ENCODE results near the gene FOXA1.

Gene FOXA1

DNA sequence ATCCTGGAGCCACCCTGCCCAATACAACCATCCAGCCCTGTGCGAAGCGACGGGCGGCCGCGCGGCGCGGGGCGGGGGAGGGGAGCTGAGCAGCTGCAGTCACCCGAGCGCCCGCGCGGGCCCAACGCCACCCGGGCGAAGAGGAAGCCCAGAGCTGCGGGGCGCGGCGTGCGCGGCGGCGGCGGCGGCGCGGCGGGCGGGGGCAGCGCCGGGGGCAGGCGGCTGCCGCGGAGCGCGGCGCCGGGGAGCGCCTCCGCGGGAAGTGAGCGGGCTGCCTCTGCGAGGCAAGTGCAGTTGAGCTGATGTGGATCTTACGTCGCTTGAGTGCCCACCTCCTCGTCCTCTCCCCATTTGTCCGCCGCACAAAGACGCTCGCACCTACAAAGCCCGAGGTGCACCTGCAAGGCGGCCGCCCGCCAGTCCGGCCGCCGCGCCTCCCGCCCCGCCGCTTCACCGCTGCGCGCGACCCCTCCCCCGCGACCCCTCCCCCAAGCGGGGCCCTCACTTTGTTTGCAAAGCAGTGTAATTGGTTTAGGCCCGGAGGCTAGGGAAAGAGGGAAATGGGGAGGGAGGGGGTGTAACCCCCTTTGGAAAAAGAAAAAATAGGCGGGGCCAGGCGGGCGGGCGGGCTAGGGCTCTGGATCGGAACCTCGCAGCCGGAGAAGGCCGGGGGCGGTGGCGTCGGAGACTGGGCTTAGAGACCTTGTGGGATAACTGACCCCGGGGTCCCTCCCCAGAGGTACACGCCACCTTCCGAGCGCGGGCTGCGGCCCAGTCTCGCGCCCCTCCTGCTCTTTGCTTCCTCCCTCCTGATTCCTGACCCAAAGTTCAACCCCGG, at the start of gene FOXA1, which contains the start of gene TTC6:
FOXA1 (minus strand) TSS at position 279 of the 838 bp plus-strand sequence; CDS start at position 2, 277 bp downstream.
TTC6 (plus strand) TSS at position 659 of the 838 bp plus-strand sequence. CDS start 26,436 bp downstream, outside the sequence.
- Mint-ChIP-seq H3K4me3 (peak within 1 kb of the TSS; percentile 71), H3K27ac (peak within 1 kb of the TSS; percentile 86), H3K9me3 (peaks cover 16% of the 10 kb centered on the region), H3K4me1 (ENCODE audit: low read depth) (peaks cover 40% of the 10 kb centered on the region), H3K36me3 (ENCODE audit: low read depth) (peaks cover 3% of the 10 kb centered on the region), H3K27me3 (peaks cover 87% of the 10 kb centered on the region)
- no peak for DNase-seq

DNA sequence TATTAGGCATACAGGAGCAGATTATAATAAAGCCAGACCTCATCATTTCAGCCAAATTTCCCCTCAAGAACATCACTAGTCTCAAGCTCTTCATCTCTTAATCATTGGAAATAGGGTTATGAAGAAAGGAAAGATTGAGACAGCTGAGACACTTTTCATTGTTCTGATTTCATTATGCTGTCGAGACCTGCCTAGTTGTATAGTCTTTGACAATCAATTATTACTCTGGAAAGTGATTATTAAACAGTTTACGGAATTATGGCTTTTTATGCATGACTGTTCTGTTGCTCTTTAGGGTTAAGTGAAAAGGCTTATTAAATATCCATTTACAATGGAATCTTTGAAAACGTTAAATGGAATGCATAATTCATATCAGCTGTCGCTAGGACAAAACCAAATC, 48.7 kb upstream of the FOXA1 start:
- Mint-ChIP-seq H3K36me3 (ENCODE audit: low read depth) (no peaks in the 10 kb centered on the region), H3K4me3 (no peak overlapping the region), H3K4me1 (ENCODE audit: low read depth) (no peaks in the 10 kb centered on the region), H3K9me3 (peaks cover 4% of the 10 kb centered on the region), H3K27me3 (no peaks in the 10 kb centered on the region), H3K27ac (no peak overlapping the region)
- no peak for DNase-seq

DNA sequence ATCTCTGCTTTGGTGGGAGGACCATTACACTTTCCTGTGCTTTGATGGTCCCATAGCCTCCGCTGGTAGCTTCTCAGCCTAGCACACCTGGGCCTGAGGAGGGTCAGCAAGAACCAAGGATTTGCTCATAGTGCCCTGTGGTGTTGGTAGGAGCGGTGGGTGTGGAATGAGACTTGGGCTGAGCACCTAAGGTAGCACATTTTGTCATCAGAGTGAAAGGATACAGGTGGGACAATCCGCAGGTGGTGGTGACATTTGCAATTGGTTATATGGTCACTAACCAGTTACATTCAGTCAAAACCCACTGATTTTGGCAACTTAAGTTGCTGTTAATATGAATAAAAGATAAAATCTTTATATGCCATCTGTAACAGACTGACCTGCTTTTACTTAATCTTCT, 47.1 kb upstream of the FOXA1 start:
- peaks cover 4% of the 10 kb centered on the region for H3K9me3 Mint-ChIP-seq
- no peaks in the 10 kb centered on the region for H3K36me3 Mint-ChIP-seq (ENCODE audit: low read depth)
- no peak overlapping the region for H3K27ac Mint-ChIP-seq
- no peak for DNase-seq
- H3K4me3 Mint-ChIP-seq: no peak overlapping the region
- H3K27me3 Mint-ChIP-seq: no peaks in the 10 kb centered on the region
- H3K4me1 Mint-ChIP-seq (ENCODE audit: low read depth): no peaks in the 10 kb centered on the region

GRCh38 chr14:37641117-37641516, 46.1 kb upstream of the FOXA1 start:
- Mint-ChIP-seq H3K27ac (no peak overlapping the region), H3K4me1 (ENCODE audit: low read depth) (no peaks in the 10 kb centered on the region), H3K36me3 (ENCODE audit: low read depth) (no peaks in the 10 kb centered on the region), H3K9me3 (peaks cover 4% of the 10 kb centered on the region), H3K27me3 (no peaks in the 10 kb centered on the region), H3K4me3 (no peak overlapping the region)
- DNase-seq: no peak

DNA sequence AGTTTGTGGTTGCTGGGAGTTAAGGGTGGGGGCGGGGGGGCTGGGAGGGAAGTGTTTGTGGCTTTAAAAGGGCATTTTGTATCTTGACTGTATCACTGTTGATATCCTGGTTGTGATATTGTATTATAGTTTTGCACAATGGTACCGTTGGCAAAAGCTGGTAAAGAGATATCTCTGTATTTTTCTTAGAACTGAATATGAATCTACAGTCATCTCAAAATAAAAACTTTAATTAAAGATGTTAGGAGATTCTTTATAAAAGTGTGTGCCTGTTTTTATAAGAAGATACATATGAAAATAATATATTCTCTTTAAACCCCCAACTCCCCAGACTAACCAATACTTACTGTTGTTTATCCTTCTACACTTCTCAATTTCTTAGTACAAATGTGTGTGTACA, 43.5 kb upstream of the FOXA1 start:
- Mint-ChIP-seq H3K4me1 (ENCODE audit: low read depth) (no peaks in the 10 kb centered on the region), H3K4me3 (no peak overlapping the region), H3K27ac (no peak overlapping the region), H3K27me3 (no peaks in the 10 kb centered on the region), H3K36me3 (ENCODE audit: low read depth) (no peaks in the 10 kb centered on the region), H3K9me3 (peaks cover 2% of the 10 kb centered on the region)
- DNase-seq: no peak

GRCh38 chr14:37637341-37637740, 42.3 kb upstream of the FOXA1 start:
- Mint-ChIP-seq H3K4me3 (no peak overlapping the region), H3K27me3 (no peaks in the 10 kb centered on the region), H3K9me3 (peaks cover 2% of the 10 kb centered on the region), H3K27ac (no peak overlapping the region), H3K36me3 (ENCODE audit: low read depth) (no peaks in the 10 kb centered on the region), H3K4me1 (ENCODE audit: low read depth) (no peaks in the 10 kb centered on the region)
- no peak for DNase-seq

DNA sequence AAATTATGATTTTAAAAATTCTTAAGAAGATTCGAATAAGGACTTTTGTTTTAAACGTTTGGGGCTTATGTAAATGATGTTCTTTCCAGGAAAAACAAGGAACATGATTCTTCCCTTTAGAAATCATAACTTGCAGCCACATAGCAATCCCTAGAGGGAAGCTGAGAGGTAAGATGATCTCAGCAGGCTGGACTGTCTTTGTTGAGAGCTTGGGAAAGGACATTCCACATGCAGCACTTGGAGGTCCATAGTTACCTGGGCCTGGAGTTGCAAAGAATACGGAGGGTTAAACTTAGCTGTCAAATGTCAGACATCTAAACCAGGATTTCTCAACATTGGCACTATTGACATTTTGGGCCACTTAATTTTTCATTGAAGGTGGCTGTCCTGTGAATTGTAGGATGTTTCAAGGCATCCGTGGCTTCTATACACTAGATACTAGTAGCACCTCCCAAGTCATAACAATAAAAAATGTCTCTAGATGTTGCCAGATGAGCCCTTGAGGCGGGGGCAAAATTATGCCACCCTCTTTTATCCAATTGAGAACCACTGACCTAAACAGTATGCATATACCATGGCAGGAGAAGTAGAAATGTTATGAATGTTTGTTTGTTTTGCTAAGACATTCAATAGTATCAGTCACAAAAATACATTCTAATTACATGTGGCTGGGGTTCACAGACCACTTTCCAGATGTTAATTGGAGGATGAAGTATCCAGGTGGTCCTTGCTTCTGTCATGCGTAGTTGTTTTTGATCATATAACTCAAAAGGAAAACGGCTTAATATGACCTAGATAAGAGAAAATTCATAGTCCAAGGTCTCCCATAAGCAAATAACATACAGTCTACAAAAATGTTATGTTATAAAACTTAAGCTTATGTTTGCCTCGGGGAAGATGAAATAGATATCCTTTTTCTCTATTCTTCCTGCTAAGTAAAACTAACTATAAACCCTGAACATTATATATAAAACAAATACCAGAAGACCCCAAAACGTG, 30.8 kb upstream of the FOXA1 start:
- Mint-ChIP-seq H3K36me3 (ENCODE audit: low read depth) (no peaks in the 10 kb centered on the region), H3K9me3 (peaks cover 10% of the 10 kb centered on the region), H3K4me3 (no peak overlapping the region), H3K27me3 (peaks cover 31% of the 10 kb centered on the region), H3K4me1 (ENCODE audit: low read depth) (no peaks in the 10 kb centered on the region), H3K27ac (no peak overlapping the region)
- DNase-seq: no peak

DNA sequence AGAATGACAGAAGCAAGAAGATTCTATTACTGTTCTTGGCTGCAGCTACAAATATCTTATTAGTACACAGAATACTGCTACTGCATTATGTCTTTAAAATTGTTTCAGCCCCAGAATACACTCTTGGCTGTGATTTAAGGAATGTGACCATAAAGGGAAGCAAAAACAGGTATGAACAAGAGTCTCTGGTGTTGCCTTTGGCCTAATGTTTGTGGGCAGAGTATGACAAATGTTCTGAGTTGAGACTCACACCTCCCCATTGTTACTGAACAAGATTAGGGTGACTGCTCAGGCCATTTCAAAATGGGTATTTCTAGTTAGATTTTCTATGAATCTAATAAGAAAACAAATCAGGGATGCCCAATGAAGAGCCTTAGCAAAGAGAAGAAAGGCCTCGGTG, 28.9 kb upstream of the FOXA1 start:
- H3K9me3 Mint-ChIP-seq: peaks cover 2% of the 10 kb centered on the region
- no peaks in the 10 kb centered on the region for H3K4me1 Mint-ChIP-seq (ENCODE audit: low read depth)
- no peaks in the 10 kb centered on the region for H3K36me3 Mint-ChIP-seq (ENCODE audit: low read depth)
- DNase-seq: no peak
- peaks cover 39% of the 10 kb centered on the region for H3K27me3 Mint-ChIP-seq
- H3K27ac Mint-ChIP-seq: no peak overlapping the region
- H3K4me3 Mint-ChIP-seq: no peak overlapping the region

DNA sequence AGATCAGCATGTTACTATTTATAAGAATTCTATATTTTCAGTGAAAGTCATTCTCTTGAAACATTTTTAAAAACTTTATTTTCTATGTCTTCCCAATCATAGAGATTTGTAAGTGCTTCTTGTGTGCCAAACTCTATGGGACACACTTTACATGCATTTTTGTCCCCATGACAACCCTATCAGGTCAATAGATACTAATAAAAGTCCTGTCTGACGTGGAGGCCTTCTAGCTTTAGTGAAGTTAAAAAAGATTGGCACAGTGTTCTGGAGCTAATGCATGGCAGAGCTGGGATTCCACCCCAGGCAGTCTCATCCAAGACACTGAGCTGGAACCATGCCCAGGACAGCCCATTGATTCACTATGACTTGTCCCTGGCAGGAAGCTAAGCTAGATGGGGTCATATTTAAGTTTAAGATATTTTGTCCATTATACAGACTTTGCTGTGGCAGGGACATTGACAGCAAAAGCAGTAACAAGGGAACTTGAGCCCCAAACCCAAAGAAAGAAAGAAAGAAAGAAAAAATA, 28.4 kb upstream of the FOXA1 start:
- Mint-ChIP-seq H3K4me1 (ENCODE audit: low read depth) (no peaks in the 10 kb centered on the region), H3K27me3 (peaks cover 39% of the 10 kb centered on the region), H3K4me3 (no peak overlapping the region), H3K27ac (no peak overlapping the region), H3K36me3 (ENCODE audit: low read depth) (no peaks in the 10 kb centered on the region), H3K9me3 (peaks cover 6% of the 10 kb centered on the region)
- no peak for DNase-seq

DNA sequence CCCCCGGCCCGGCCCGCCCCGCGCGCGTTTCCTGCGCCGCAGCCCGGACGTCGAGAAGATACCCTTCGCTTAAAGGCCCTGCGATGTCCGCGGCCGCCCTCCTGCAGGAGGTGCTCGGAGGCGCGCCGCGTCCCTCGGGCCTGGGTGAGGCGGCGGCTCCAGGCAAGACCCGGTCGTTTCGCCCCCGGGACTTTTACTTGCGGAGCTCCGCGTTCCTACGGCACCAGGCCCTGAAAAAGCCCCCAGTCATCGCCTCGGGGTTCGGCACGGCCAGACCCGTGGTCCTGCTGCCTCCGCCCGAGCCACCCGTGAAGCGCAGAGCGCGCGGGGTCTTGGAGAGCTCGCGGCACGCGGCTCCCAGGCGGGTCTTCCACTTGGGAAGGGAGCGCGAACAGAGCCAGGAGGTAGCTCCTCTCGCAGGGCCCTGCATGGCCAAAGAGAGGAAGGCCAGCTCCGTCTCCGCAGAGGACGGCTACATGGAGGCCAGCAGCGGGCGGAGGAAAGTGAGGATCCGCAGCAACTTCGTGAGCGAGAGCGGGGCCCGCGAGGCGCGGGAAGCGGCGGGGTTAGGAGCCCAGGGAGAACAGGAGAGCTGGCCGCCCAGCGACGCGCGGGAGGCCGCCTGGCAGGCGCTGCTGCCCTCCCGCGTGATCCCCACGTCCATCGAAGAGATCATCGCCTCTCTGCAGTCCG, 27.3 kb upstream of the FOXA1 start:
- H3K36me3 Mint-ChIP-seq (ENCODE audit: low read depth): no peaks in the 10 kb centered on the region
- no peak for DNase-seq
- peaks cover 39% of the 10 kb centered on the region for H3K27me3 Mint-ChIP-seq
- no peak overlapping the region for H3K27ac Mint-ChIP-seq
- H3K4me1 Mint-ChIP-seq (ENCODE audit: low read depth): no peaks in the 10 kb centered on the region
- no peak overlapping the region for H3K4me3 Mint-ChIP-seq
- peaks cover 12% of the 10 kb centered on the region for H3K9me3 Mint-ChIP-seq

DNA sequence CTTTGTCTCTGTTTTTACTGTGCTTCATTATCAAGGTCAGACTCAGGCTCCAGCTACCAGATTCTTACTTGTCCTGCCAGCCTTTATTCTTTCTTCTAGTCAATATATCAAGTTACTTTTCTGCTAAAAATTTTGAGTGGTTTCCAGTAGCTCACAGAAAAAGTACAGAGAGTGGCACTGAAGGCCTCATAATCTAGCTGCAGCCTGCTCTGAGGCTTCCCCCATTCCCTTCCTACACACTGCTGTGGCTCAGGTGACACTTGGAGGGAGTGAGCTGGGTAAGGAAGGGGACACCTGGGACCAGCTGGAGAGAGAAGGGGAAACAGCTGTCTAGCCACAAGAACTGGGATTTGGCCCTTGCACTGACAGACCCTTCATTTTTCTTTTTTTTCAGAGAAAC, 25.8 kb upstream of the FOXA1 start:
- H3K27me3 Mint-ChIP-seq: peaks cover 39% of the 10 kb centered on the region
- H3K36me3 Mint-ChIP-seq (ENCODE audit: low read depth): peaks cover 2% of the 10 kb centered on the region
- H3K4me1 Mint-ChIP-seq (ENCODE audit: low read depth): no peaks in the 10 kb centered on the region
- no peak for DNase-seq
- no peak overlapping the region for H3K4me3 Mint-ChIP-seq
- no peak overlapping the region for H3K27ac Mint-ChIP-seq
- H3K9me3 Mint-ChIP-seq: peaks cover 18% of the 10 kb centered on the region

DNA sequence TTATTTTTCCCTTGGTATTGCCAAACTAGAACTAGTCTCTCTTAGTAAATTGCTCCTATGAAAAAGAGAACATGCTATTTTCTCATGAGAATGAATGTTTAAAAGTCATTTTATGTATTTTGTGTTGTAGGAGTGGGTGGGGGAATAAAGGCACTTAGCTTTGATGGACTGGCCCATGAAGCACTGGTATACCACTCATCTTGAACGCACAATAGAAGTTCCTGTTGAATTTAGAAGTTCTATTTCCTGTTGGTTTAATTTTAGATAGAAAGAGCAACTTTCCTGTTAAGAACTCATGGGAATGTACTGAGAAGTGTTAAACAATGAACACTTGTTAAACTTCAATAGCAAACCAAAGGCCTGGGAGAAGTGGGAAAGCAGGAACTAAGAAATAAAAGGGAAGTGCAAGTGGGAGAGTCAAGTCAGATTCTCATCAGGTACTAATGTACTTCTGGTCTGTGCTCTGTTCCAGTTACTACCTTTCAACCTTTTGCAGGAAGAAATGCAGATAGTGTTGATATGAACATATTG, 23.5 kb upstream of the FOXA1 start:
- H3K36me3 Mint-ChIP-seq (ENCODE audit: low read depth): peaks cover 3% of the 10 kb centered on the region
- no peak overlapping the region for H3K4me3 Mint-ChIP-seq
- DNase-seq: no peak
- H3K27ac Mint-ChIP-seq: no peak overlapping the region
- no peaks in the 10 kb centered on the region for H3K4me1 Mint-ChIP-seq (ENCODE audit: low read depth)
- peaks cover 26% of the 10 kb centered on the region for H3K9me3 Mint-ChIP-seq
- H3K27me3 Mint-ChIP-seq: peaks cover 33% of the 10 kb centered on the region

- no peaks in the 10 kb centered on the region for H3K4me1 Mint-ChIP-seq (ENCODE audit: low read depth)
- H3K4me3 Mint-ChIP-seq: no peak overlapping the region
- peaks cover 3% of the 10 kb centered on the region for H3K36me3 Mint-ChIP-seq (ENCODE audit: low read depth)
Measured at GRCh38 chr14:37617864-37618365, 22.9 kb upstream of the FOXA1 start.

GRCh38 chr14:37616853-37617252, 21.8 kb upstream of the FOXA1 start:
- H3K27me3 Mint-ChIP-seq: peaks cover 30% of the 10 kb centered on the region
- peaks cover 37% of the 10 kb centered on the region for H3K9me3 Mint-ChIP-seq
- H3K4me1 Mint-ChIP-seq (ENCODE audit: low read depth): no peaks in the 10 kb centered on the region
- no peak overlapping the region for H3K27ac Mint-ChIP-seq
- no peak overlapping the region for H3K4me3 Mint-ChIP-seq
- no peak for DNase-seq
- H3K36me3 Mint-ChIP-seq (ENCODE audit: low read depth): peaks cover 3% of the 10 kb centered on the region

More at GRCh38 chr14:37617864-37618365, 22.9 kb upstream of the FOXA1 start:
- Mint-ChIP-seq H3K9me3 (peaks cover 27% of the 10 kb centered on the region), H3K27me3 (peaks cover 27% of the 10 kb centered on the region), H3K27ac (no peak overlapping the region)
- DNase-seq: no peak
